Nephron (organoid): ENCODE measurements around the gene YOD1.

Experiments used
- H3K27ac Mint-ChIP-seq, 3 experiments: 2 replicates each; pipeline ENCODE4 v1.8.0; 2020; ENCODE audit warnings: mixed read lengths in 3 of 3, mild to moderate bottlenecking in 2 of 3, moderate library complexity in 1 of 3
- H3K27me3 Mint-ChIP-seq: 2 replicates; pipeline ENCODE4 v1.8.0; 2021; ENCODE audit warnings: low read depth, mild to moderate bottlenecking, moderate library complexity, mixed read lengths
- H3K36me3 Mint-ChIP-seq: 2 replicates; pipeline ENCODE4 v1.8.0; 2020; ENCODE audit warnings: low read depth, mixed read lengths
- H3K4me1 Mint-ChIP-seq: 2 replicates; pipeline ENCODE4 v1.8.0; 2020; ENCODE audit warnings: mixed read lengths
- H3K4me3 Mint-ChIP-seq, 3 experiments: 2 replicates each; pipeline ENCODE4 v1.8.0; 2020; ENCODE audit warnings: mild to moderate bottlenecking in 3 of 3, mixed read lengths in 3 of 3, moderate library complexity in 2 of 3
- H3K9me3 Mint-ChIP-seq: 2 replicates; pipeline ENCODE4 v1.8.0; 2020; ENCODE audit warnings: mixed read lengths
- CTCF ChIP-seq, 3 experiments: fragments of 200-600 bp; sonication (generic); IDR thresholded peaks; one replicate each; pipeline ENCODE4 v1.5.0; 2021; ENCODE audit warnings: antibody characterized with exemption in 3 of 3; ENCODE audit not compliant: unreplicated experiment in 3 of 3

The YOD1 gene

GRCh38 chr1:207019161-207019560 is 31.8 kb downstream of the YOD1 start:
- H3K27ac Mint-ChIP-seq, result no peak overlapping the region
- no peak overlapping the region for H3K4me3 Mint-ChIP-seq
- H3K27me3 Mint-ChIP-seq, result peaks cover 17% of the 10 kb centered on the region
- H3K4me1 Mint-ChIP-seq, result no peaks in the 10 kb centered on the region
- no peaks in the 10 kb centered on the region for H3K9me3 Mint-ChIP-seq
- TF ChIP-seq CTCF (IDR thresholded peaks at IDR 0.05; ENCODE audit: unreplicated experiment in 3 of 3), result no peak
- H3K36me3 Mint-ChIP-seq, result no peaks in the 10 kb centered on the region

DNA sequence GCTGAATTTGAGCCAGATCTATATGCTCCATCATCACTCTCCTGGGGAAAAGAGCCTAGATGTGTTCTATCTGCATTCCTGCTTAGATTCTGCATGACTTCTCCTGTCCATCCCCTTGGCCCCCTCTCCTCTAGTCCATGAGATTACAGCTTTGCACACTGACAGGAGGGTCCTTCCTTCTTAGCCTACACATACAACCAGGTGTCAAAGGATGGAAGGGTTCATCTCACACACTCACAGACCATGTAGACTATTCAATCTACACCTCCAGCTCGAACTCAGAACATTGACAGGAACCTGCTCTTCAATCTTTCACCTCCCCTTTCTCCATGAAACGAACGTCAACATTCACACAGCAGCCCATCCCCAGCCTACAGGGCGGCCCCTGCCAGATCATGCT is 32.3 kb downstream of the YOD1 start:
- H3K27ac Mint-ChIP-seq, result no peak overlapping the region

DNA sequence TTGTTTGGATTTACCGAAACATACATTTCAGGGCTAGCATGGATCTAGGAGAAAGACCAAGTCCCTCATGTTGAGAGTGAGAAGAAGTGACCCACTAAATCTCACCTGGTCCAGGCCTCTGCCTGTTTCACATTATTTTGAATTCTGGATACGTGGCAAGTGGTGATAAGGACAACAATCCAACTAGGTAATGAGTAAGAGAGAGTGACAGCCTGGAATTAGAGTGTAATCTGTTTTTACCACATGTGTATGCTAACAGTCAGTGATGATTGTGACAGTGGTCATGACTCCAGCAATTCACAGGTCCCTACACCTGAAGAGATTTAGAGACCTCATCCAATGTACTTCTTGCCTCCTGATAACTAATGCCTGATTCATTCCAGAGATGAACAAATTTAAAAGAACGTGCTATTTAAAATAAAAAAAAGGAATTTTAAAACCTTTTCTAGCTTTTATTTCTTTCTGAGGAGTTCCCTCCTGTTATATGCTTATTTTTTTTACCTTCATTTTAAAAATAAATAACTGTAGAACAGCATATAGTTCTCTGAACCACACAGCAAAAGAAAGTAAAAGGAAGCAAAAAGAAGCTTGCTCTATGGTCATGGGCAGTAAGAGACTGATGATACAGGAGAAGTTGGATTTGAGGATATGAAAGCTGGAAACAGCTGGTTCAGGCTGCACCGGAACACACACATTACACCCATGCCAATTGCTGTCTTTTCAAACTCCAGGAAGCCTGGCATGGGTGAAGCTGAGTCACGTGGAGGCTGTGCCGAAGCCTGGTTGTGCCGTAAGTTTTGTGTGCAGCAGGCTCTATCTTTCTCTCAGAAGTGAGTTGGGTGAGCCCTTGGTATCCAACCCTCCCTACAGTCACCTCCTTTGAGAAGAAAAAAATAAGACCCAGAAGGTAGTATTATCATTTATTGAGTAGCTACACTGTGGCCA is 33.1 kb downstream of the YOD1 start:
- no peaks in the 10 kb centered on the region for H3K9me3 Mint-ChIP-seq
- no peaks in the 10 kb centered on the region for H3K36me3 Mint-ChIP-seq
- H3K27me3 Mint-ChIP-seq, result peaks cover 23% of the 10 kb centered on the region
- H3K4me3 Mint-ChIP-seq, result no peak overlapping the region
- H3K4me1 Mint-ChIP-seq, result no peaks in the 10 kb centered on the region
- H3K27ac Mint-ChIP-seq, result no peak overlapping the region
- no peak for TF ChIP-seq CTCF (IDR thresholded peaks at IDR 0.05; ENCODE audit: unreplicated experiment in 3 of 3)

More for the DNA sequence above, 32.3 kb downstream of the YOD1 start:
- H3K4me3 Mint-ChIP-seq, result no peak overlapping the region
- TF ChIP-seq CTCF (IDR thresholded peaks at IDR 0.05; ENCODE audit: unreplicated experiment in 3 of 3), result no peak
- no peaks in the 10 kb centered on the region for H3K4me1 Mint-ChIP-seq
- H3K27me3 Mint-ChIP-seq, result peaks cover 17% of the 10 kb centered on the region
- H3K36me3 Mint-ChIP-seq, result no peaks in the 10 kb centered on the region
- no peaks in the 10 kb centered on the region for H3K9me3 Mint-ChIP-seq

DNA sequence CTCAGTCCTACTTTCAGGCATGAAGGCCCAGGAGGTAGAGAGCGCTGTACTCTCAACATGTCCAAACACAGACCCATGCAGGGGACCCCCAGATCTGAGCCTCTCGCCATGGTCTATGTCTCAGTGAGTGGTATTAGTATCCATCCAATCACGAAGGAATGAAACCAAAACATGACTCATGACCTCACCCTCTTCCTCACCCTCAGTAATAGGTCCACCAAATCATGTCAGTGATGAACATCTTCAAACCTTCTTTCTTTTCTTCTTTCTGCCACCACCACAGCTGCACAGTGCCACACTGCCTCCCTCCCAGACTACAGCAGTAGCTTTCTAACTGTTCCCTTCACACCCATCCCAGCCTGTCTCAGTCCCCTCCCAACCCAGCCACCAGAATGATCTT is 35.2 kb downstream of the YOD1 start:
- Mint-ChIP-seq H3K9me3 (no peaks in the 10 kb centered on the region), H3K27ac (no peak overlapping the region), H3K4me1 (no peaks in the 10 kb centered on the region), H3K27me3 (peaks cover 20% of the 10 kb centered on the region), H3K4me3 (no peak overlapping the region), H3K36me3 (no peaks in the 10 kb centered on the region)
- TF ChIP-seq CTCF (IDR thresholded peaks at IDR 0.05; ENCODE audit: unreplicated experiment in 3 of 3), result no peak

DNA sequence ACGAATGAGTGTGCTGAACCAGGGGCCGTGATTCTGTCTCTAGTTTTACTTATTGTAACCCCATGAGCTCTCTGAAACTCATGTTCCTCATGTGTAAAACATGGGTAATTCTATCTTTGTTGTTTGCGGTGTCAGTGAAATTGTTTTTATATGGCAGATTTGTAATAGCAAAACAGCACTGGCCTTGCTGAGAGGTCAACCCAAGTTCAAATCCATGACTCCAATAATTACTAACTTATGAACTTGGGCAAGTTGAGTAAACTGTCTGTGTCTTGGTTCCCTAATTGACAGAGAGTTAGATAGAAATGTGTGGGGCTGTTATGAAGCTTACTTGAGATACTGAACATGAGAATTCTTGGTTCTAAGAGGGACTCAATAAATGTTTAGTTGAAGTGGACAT is 36.3 kb downstream of the YOD1 start:
- Mint-ChIP-seq H3K4me1 (no peaks in the 10 kb centered on the region), H3K36me3 (no peaks in the 10 kb centered on the region), H3K4me3 (no peak overlapping the region), H3K27me3 (peaks cover 19% of the 10 kb centered on the region), H3K9me3 (no peaks in the 10 kb centered on the region), H3K27ac (no peak overlapping the region)
- TF ChIP-seq CTCF (IDR thresholded peaks at IDR 0.05; ENCODE audit: unreplicated experiment in 3 of 3), result no peak
